ENCODE data around the gene INSR.

DNA sequence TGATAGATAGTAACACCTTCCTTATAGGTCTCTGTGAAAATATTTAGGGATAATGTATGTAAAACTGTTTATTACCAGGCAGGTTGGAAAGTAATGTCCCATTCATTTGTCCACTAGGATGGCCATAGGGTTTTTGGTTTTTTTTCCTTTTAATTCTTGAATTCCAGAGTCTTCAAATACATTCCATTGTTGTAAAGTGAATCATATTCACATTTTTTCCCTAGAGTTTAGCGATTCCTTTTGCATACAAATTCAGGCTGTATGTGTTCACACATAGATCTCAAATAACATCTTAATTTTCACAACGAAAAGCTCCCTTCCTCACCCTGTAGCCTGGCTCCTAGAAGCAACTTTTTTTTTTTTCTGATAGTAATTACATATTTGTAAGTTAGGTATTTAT, 226.5 kb downstream of the INSR start:
- TF ChIP-seq POLR2A (IDR thresholded peaks at IDR 0.05) (no peak), CTCF (IDR thresholded peaks at IDR 0.05) (no peak)
